ENCODE measurements around the gene NTM. TPM values are rescaled to one million over a fixed set of nuclear protein-coding genes. Genes with fewer than 3 reads are reported as not detected.

Gene NTM
- total RNA-seq, 4 donors from 2014 or later, result 0.40 to 3.1 (median 2.1) TPM; not detected in 1

GRCh38 chr11:132126973-132127899 is 756.8 kb downstream of the NTM start:
- 38 to 41% methylated on average over 12 to 19 of the region's 19 CpGs for WGBS, 2 donors (ENCODE audit: low coverage in 1 of 2)
- peak overlapping the region in 3 of 4 donors; percentile 7 to 36 (median 25) for H3K27ac ChIP-seq
- in situ Hi-C loops (cut with MboI; ENCODE audit: low pct_ligation_motif_present in 1 of 4, low pct_unique_long_range_greater_than_20kb in 1 of 4, low sequenced_read_pairs in 3 of 4) (loop anchor here in 2 of 4 donors (5.0 to 25.0 kb wide), 2 partner anchors 260 to 265 kb away; no protein-coding TSS in a partner anchor), intact Hi-C loops (cut with DNase I; ENCODE audit: low total_unique reads) (no loop called here)
- H3K4me1 ChIP-seq, result peaks cover 0 to 18% (median 6%) of the 10 kb centered on the region in 4 donors
- DNase-seq, result peak; percentile 12
- no peaks in the 10 kb centered on the region for H3K27me3 ChIP-seq
- peak overlapping the region in 3 of 4 donors; percentile 11 to 35 (median 23) for H3K4me3 ChIP-seq
- no peaks in the 10 kb centered on the region for H3K36me3 ChIP-seq
- TF ChIP-seq POLR2A (IDR thresholded peaks at IDR 0.05) (no peak), CTCF (IDR thresholded peaks at IDR 0.05) (peak in 2 of 5 experiments; percentile 22 to 25)
- no peaks in the 10 kb centered on the region for H3K9me3 ChIP-seq

- Histone ChIP-seq H3K27me3 (no peaks in the 10 kb centered on the region), H3K36me3 (no peaks in the 10 kb centered on the region), H3K27ac (no peak overlapping the region), H3K4me1 (peaks cover 0 to 18% (median 6%) of the 10 kb centered on the region in 4 donors), H3K4me3 (no peak overlapping the region), H3K9me3 (no peaks in the 10 kb centered on the region)
- in situ Hi-C loops (cut with MboI; ENCODE audit: low pct_ligation_motif_present in 1 of 4, low pct_unique_long_range_greater_than_20kb in 1 of 4, low sequenced_read_pairs in 3 of 4) (loop anchor here in 2 of 4 donors (5.0 to 25.0 kb wide), 2 partner anchors 261 to 266 kb away; no protein-coding TSS in a partner anchor), intact Hi-C loops (cut with DNase I; ENCODE audit: low total_unique reads) (no loop called here)
- TF ChIP-seq EP300 (IDR thresholded peaks at IDR 0.05; ENCODE audit: low read depth) (no peak), POLR2A (IDR thresholded peaks at IDR 0.05) (no peak), POLR2AphosphoS5 (IDR thresholded peaks at IDR 0.05) (no peak), CTCF (IDR thresholded peaks at IDR 0.05) (no peak)
- DNase-seq, result no peak
- WGBS, 2 donors (ENCODE audit: low coverage in 1 of 2), result 54 to 59% methylated on average over 2 of the region's 2 CpGs
Observed at GRCh38 chr11:132127900-132128288, 757.5 kb downstream of the NTM start.

- Histone ChIP-seq H3K27me3 (no peaks in the 10 kb centered on the region), H3K27ac (no peak overlapping the region), H3K9me3 (no peaks in the 10 kb centered on the region), H3K4me1 (peaks cover 0 to 16% (median 6%) of the 10 kb centered on the region in 4 donors), H3K4me3 (no peak overlapping the region), H3K36me3 (no peaks in the 10 kb centered on the region)
- TF ChIP-seq CTCF (IDR thresholded peaks at IDR 0.05) (no peak), POLR2A (IDR thresholded peaks at IDR 0.05) (no peak), POLR2AphosphoS5 (IDR thresholded peaks at IDR 0.05) (no peak), EP300 (IDR thresholded peaks at IDR 0.05; ENCODE audit: low read depth) (no peak)
- in situ Hi-C loops (cut with MboI; ENCODE audit: low pct_ligation_motif_present in 1 of 4, low pct_unique_long_range_greater_than_20kb in 1 of 4, low sequenced_read_pairs in 3 of 4), result loop anchor here in 1 of 4 donors (25.0 kb wide), 1 partner anchor 269 kb away; no protein-coding TSS in a partner anchor
- DNase-seq, result no peak
- intact Hi-C loops (cut with DNase I; ENCODE audit: low total_unique reads), result no loop called here
- whole genome bisulfite sequencing, 2 donors (ENCODE audit: low coverage in 1 of 2), result 85% methylated on average over 4 of the region's 4 CpGs; no CpG with 5 or more reads in 1 of the 2 donors
Observed at GRCh38 chr11:132131047-132131446, 760.6 kb downstream of the NTM start.

- H3K4me1 ChIP-seq, result peaks cover 0 to 7% (median 3%) of the 10 kb centered on the region in 4 donors
- 39 to 52% methylated on average over 7 to 9 of the region's 9 CpGs for WGBS, 2 donors (ENCODE audit: low coverage in 1 of 2)
- H3K27me3 ChIP-seq, result no peaks in the 10 kb centered on the region
- no peak overlapping the region for H3K4me3 ChIP-seq
- intact Hi-C loops (cut with DNase I; ENCODE audit: low total_unique reads), result no loop called here
- TF ChIP-seq CTCF (IDR thresholded peaks at IDR 0.05) (no peak), POLR2AphosphoS5 (IDR thresholded peaks at IDR 0.05) (no peak), EP300 (IDR thresholded peaks at IDR 0.05; ENCODE audit: low read depth) (no peak), POLR2A (IDR thresholded peaks at IDR 0.05) (no peak)
- no peaks in the 10 kb centered on the region for H3K36me3 ChIP-seq
- in situ Hi-C loops (cut with MboI; ENCODE audit: low pct_ligation_motif_present in 1 of 4, low pct_unique_long_range_greater_than_20kb in 1 of 4, low sequenced_read_pairs in 3 of 4), result loop anchor here in 1 of 4 donors (25.0 kb wide), 1 partner anchor 270 kb away; no protein-coding TSS in a partner anchor
- no peak overlapping the region for H3K27ac ChIP-seq
- no peaks in the 10 kb centered on the region for H3K9me3 ChIP-seq
- no peak for DNase-seq
Observed at GRCh38 chr11:132131961-132132360, 761.5 kb downstream of the NTM start.

Data from transverse colon (tissue), 4 donors.